ENCODE measurements around the gene CNNM2. TPM values are rescaled to one million over a fixed set of nuclear protein-coding genes. Genes with fewer than 3 reads are reported as not detected.

CNNM2 gene
- total RNA-seq, 2 donors from 2014 or later: 25.2 to 29.3 TPM

DNA sequence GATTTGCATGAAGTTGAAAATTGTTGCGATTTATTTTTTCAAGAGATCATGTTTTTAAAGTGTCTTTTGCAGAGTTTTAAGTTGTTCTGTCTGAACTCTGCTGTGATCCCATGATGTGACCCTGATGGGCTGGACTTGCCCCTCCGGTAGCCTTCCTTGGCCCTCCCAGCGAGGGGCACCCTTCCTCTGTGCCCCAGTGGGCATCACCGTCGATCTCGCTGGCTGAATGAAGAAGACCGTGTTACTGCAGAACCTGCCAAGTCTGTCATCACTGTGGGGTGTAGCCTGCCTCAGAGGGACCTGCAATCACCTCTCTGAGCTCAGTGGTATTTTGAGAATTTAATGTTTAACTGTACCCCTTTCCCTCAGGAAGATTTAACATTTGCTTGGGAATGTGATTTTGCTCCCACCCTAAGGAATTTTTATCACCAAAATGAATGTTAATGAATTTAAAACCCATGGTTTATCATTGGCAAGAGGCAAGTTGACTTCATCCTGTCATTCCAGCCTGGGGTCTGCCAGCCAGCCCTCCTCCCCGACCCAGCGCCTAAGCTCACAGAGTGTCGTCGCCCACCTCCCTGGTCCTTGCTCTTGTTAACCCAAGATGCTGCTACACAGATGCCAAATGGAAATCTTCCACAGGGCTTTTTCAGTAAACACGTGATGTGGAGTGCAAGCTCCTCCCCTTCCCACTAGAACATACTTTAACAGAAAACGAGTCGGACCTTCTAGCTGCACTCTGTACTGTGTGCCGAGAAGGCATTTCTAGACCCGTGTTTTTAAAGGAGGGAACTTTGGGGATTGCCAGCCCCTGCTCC is 159.6 kb downstream of the CNNM2 start:
- Histone ChIP-seq H3K9ac (ENCODE audit: low read depth in 2 of 2, low read length in 2 of 2) (no peak overlapping the region), H3K27me3 (no peaks in the 10 kb centered on the region), H3K4me3 (no peak overlapping the region), H3K36me3 (no peaks in the 10 kb centered on the region), H3K4me1 (no peaks in the 10 kb centered on the region), H3K9me3 (no peaks in the 10 kb centered on the region), H3K27ac (no peak overlapping the region)
- DNase-seq: no peak
- intact Hi-C loops (cut with DNase I): no loop called here
- TF ChIP-seq CTCF (IDR thresholded peaks at IDR 0.05): no peak

- H3K9me3 ChIP-seq: no peaks in the 10 kb centered on the region
- intact Hi-C loops (cut with DNase I): no loop called here
- DNase-seq: no peak
- H3K9ac ChIP-seq (ENCODE audit: low read depth in 2 of 2, low read length in 2 of 2): no peak overlapping the region
- no peaks in the 10 kb centered on the region for H3K27me3 ChIP-seq
- H3K27ac ChIP-seq: no peak overlapping the region
- no peaks in the 10 kb centered on the region for H3K36me3 ChIP-seq
- H3K4me3 ChIP-seq: no peak overlapping the region
- no peaks in the 10 kb centered on the region for H3K4me1 ChIP-seq
- no peak for TF ChIP-seq CTCF (IDR thresholded peaks at IDR 0.05)
Observed at GRCh38 chr10:103078309-103078615, 160.2 kb downstream of the CNNM2 start.

- no peaks in the 10 kb centered on the region for H3K4me1 ChIP-seq
- DNase-seq: no peak
- intact Hi-C loops (cut with DNase I): no loop called here
- no peak overlapping the region for H3K9ac ChIP-seq (ENCODE audit: low read depth in 2 of 2, low read length in 2 of 2)
- no peak for TF ChIP-seq CTCF (IDR thresholded peaks at IDR 0.05)
- no peaks in the 10 kb centered on the region for H3K9me3 ChIP-seq
- no peak overlapping the region for H3K4me3 ChIP-seq
- H3K27me3 ChIP-seq: no peaks in the 10 kb centered on the region
- H3K36me3 ChIP-seq: no peaks in the 10 kb centered on the region
- no peak overlapping the region for H3K27ac ChIP-seq
Observed at GRCh38 chr10:103078676-103079075, 160.6 kb downstream of the CNNM2 start.

DNA sequence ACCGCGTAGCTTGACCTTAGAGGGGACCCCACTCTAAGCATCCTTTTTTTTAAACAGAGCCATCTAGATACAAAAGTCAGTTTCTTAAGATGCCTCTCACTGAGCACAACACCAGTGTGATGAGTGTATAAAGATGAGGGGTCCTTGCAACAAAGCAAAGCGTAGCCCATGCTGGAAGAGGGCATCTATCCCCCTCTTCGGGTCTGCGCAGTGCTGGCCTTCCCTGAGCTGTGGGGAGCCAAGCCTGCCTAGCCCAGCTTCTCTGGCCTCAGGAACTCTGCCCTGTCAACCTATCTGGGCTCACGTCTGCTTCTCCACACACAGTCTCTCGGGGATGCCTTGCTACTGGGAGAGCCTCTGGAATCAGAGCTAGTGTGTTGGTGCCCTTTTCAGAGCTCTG is 161.0 kb downstream of the CNNM2 start:
- no peak overlapping the region for H3K9ac ChIP-seq (ENCODE audit: low read depth in 2 of 2, low read length in 2 of 2)
- no peaks in the 10 kb centered on the region for H3K4me1 ChIP-seq
- DNase-seq: no peak
- no peaks in the 10 kb centered on the region for H3K36me3 ChIP-seq
- H3K27ac ChIP-seq: no peak overlapping the region
- no peaks in the 10 kb centered on the region for H3K9me3 ChIP-seq
- intact Hi-C loops (cut with DNase I): no loop called here
- H3K4me3 ChIP-seq: no peak overlapping the region
- no peaks in the 10 kb centered on the region for H3K27me3 ChIP-seq
- TF ChIP-seq CTCF (IDR thresholded peaks at IDR 0.05): no peak

DNA sequence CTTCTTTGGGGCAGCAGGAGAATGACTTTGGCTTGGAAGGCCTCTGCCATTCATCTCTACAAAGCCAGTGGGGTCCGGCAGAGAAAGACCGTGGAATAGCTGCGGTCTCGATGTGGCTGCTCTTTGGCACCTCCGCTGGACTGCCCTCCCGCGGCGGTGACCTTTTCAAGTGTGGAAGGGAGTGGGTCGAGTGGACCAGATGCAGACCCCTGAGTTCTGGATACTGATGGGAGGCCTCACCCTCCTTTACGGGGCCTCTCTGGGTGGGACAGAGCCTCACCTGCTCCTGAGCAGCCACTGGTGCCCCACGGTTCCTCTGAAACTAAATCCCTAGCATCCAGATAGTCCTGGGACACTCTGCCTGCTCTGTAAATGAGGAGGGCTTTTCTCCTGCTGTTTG is 161.9 kb downstream of the CNNM2 start:
- intact Hi-C loops (cut with DNase I): no loop called here
- Histone ChIP-seq H3K9ac (ENCODE audit: low read depth in 2 of 2, low read length in 2 of 2) (no peak overlapping the region), H3K9me3 (no peaks in the 10 kb centered on the region), H3K27me3 (no peaks in the 10 kb centered on the region), H3K4me1 (no peaks in the 10 kb centered on the region), H3K27ac (no peak overlapping the region), H3K36me3 (no peaks in the 10 kb centered on the region), H3K4me3 (no peak overlapping the region)
- DNase-seq: no peak
- no peak for TF ChIP-seq CTCF (IDR thresholded peaks at IDR 0.05)
